ENCODE results near the gene AQP1. TPM values are rescaled to one million over a fixed set of nuclear protein-coding genes. Genes with fewer than 3 reads are reported as not detected.

The AQP1 gene
- total RNA-seq, 2 donors from 2014 or later, result 0.08 TPM; not detected in 1

- Mint-ChIP-seq H3K4me1 (no peaks in the 10 kb centered on the region), H3K27me3 (no peaks in the 10 kb centered on the region), H3K27ac (no peak overlapping the region), H3K9me3 (no peaks in the 10 kb centered on the region), H3K36me3 (ENCODE audit: low read depth) (no peaks in the 10 kb centered on the region), H3K4me3 (no peak overlapping the region)
- no peak for ATAC-seq (replicated peaks)
These were observed 34.5 kb upstream of the AQP1 start for GRCh38 chr7:30877015-30877769.

GRCh38 chr7:30877993-30878392, 33.7 kb upstream of the AQP1 start:
- Mint-ChIP-seq H3K4me1 (no peaks in the 10 kb centered on the region), H3K9me3 (no peaks in the 10 kb centered on the region), H3K27ac (no peak overlapping the region)

GRCh38 chr7:30879139-30880124, 32.2 kb upstream of the AQP1 start:
- no peak for ATAC-seq (replicated peaks)
- H3K36me3 Mint-ChIP-seq (ENCODE audit: low read depth), result no peaks in the 10 kb centered on the region
- no peak overlapping the region for H3K27ac Mint-ChIP-seq
- H3K4me1 Mint-ChIP-seq, result no peaks in the 10 kb centered on the region
- H3K27me3 Mint-ChIP-seq, result no peaks in the 10 kb centered on the region
- H3K9me3 Mint-ChIP-seq, result no peaks in the 10 kb centered on the region
- H3K4me3 Mint-ChIP-seq, result no peak overlapping the region

More at GRCh38 chr7:30877993-30878392, 33.7 kb upstream of the AQP1 start:
- H3K27me3 Mint-ChIP-seq, result no peaks in the 10 kb centered on the region
- no peak overlapping the region for H3K4me3 Mint-ChIP-seq
- no peaks in the 10 kb centered on the region for H3K36me3 Mint-ChIP-seq (ENCODE audit: low read depth)
- no peak for ATAC-seq (replicated peaks)

- ATAC-seq (replicated peaks), result no peak
- Mint-ChIP-seq H3K4me1 (no peaks in the 10 kb centered on the region), H3K9me3 (no peaks in the 10 kb centered on the region), H3K27ac (no peak overlapping the region), H3K36me3 (ENCODE audit: low read depth) (no peaks in the 10 kb centered on the region), H3K27me3 (no peaks in the 10 kb centered on the region), H3K4me3 (no peak overlapping the region)
These were observed 31.4 kb upstream of the AQP1 start for GRCh38 chr7:30880125-30880720.

- Mint-ChIP-seq H3K27ac (no peak overlapping the region), H3K4me1 (no peaks in the 10 kb centered on the region), H3K4me3 (no peak overlapping the region), H3K9me3 (no peaks in the 10 kb centered on the region), H3K36me3 (ENCODE audit: low read depth) (no peaks in the 10 kb centered on the region), H3K27me3 (no peaks in the 10 kb centered on the region)
- ATAC-seq (replicated peaks), result no peak
These were observed 30.7 kb upstream of the AQP1 start for GRCh38 chr7:30880941-30881340.

- no peak for ATAC-seq (replicated peaks)
- H3K4me1 Mint-ChIP-seq, result no peaks in the 10 kb centered on the region
- H3K27me3 Mint-ChIP-seq, result no peaks in the 10 kb centered on the region
- H3K4me3 Mint-ChIP-seq, result no peak overlapping the region
- H3K36me3 Mint-ChIP-seq (ENCODE audit: low read depth), result no peaks in the 10 kb centered on the region
- H3K27ac Mint-ChIP-seq, result no peak overlapping the region
- no peaks in the 10 kb centered on the region for H3K9me3 Mint-ChIP-seq
These were observed 30.2 kb upstream of the AQP1 start for GRCh38 chr7:30881448-30881847.

GRCh38 chr7:30884881-30885280, 26.8 kb upstream of the AQP1 start:
- H3K36me3 Mint-ChIP-seq (ENCODE audit: low read depth), result no peaks in the 10 kb centered on the region
- no peaks in the 10 kb centered on the region for H3K9me3 Mint-ChIP-seq
- no peak overlapping the region for H3K27ac Mint-ChIP-seq
- no peaks in the 10 kb centered on the region for H3K27me3 Mint-ChIP-seq
- no peak for ATAC-seq (replicated peaks)
- H3K4me1 Mint-ChIP-seq, result no peaks in the 10 kb centered on the region
- H3K4me3 Mint-ChIP-seq, result no peak overlapping the region

- H3K27ac Mint-ChIP-seq, result no peak overlapping the region
- H3K9me3 Mint-ChIP-seq, result peaks cover 7% of the 10 kb centered on the region
- no peaks in the 10 kb centered on the region for H3K4me1 Mint-ChIP-seq
- no peak overlapping the region for H3K4me3 Mint-ChIP-seq
- H3K36me3 Mint-ChIP-seq (ENCODE audit: low read depth), result no peaks in the 10 kb centered on the region
- ATAC-seq (replicated peaks), result no peak
- H3K27me3 Mint-ChIP-seq, result peaks cover 3% of the 10 kb centered on the region
These were observed 25.0 kb upstream of the AQP1 start for GRCh38 chr7:30886608-30887011.

- no peaks in the 10 kb centered on the region for H3K4me1 Mint-ChIP-seq
- H3K27me3 Mint-ChIP-seq, result peaks cover 3% of the 10 kb centered on the region
- peaks cover 7% of the 10 kb centered on the region for H3K9me3 Mint-ChIP-seq
- no peak for ATAC-seq (replicated peaks)
- no peak overlapping the region for H3K4me3 Mint-ChIP-seq
- H3K36me3 Mint-ChIP-seq (ENCODE audit: low read depth), result no peaks in the 10 kb centered on the region
- H3K27ac Mint-ChIP-seq, result no peak overlapping the region
These were observed 24.2 kb upstream of the AQP1 start for GRCh38 chr7:30887464-30887872.

GRCh38 chr7:30888747-30889146, 22.9 kb upstream of the AQP1 start:
- Mint-ChIP-seq H3K27me3 (peaks cover 3% of the 10 kb centered on the region), H3K9me3 (peaks cover 7% of the 10 kb centered on the region), H3K4me1 (no peaks in the 10 kb centered on the region), H3K36me3 (ENCODE audit: low read depth) (no peaks in the 10 kb centered on the region), H3K27ac (no peak overlapping the region), H3K4me3 (no peak overlapping the region)
- no peak for ATAC-seq (replicated peaks)

GRCh38 chr7:30890226-30890625, 21.4 kb upstream of the AQP1 start:
- Mint-ChIP-seq H3K4me3 (no peak overlapping the region), H3K36me3 (ENCODE audit: low read depth) (no peaks in the 10 kb centered on the region), H3K27ac (no peak overlapping the region), H3K27me3 (peaks cover 7% of the 10 kb centered on the region), H3K9me3 (peaks cover 7% of the 10 kb centered on the region), H3K4me1 (no peaks in the 10 kb centered on the region)
- ATAC-seq (replicated peaks), result no peak

GRCh38 chr7:30893357-30893756, 18.3 kb upstream of the AQP1 start:
- no peak overlapping the region for H3K4me3 Mint-ChIP-seq
- peaks cover 7% of the 10 kb centered on the region for H3K9me3 Mint-ChIP-seq
- no peak for ATAC-seq (replicated peaks)
- no peak overlapping the region for H3K27ac Mint-ChIP-seq
- H3K27me3 Mint-ChIP-seq, result peaks cover 15% of the 10 kb centered on the region
- H3K36me3 Mint-ChIP-seq (ENCODE audit: low read depth), result no peaks in the 10 kb centered on the region
- no peaks in the 10 kb centered on the region for H3K4me1 Mint-ChIP-seq

GRCh38 chr7:30894009-30894408, 17.6 kb upstream of the AQP1 start:
- Mint-ChIP-seq H3K27me3 (peaks cover 15% of the 10 kb centered on the region), H3K4me1 (no peaks in the 10 kb centered on the region), H3K27ac (no peak overlapping the region), H3K9me3 (peaks cover 7% of the 10 kb centered on the region), H3K4me3 (no peak overlapping the region), H3K36me3 (ENCODE audit: low read depth) (no peaks in the 10 kb centered on the region)
- ATAC-seq (replicated peaks), result no peak

- H3K36me3 Mint-ChIP-seq (ENCODE audit: low read depth), result no peaks in the 10 kb centered on the region
These were observed 16.6 kb upstream of the AQP1 start for GRCh38 chr7:30894866-30895605.

More at GRCh38 chr7:30894866-30895605, 16.6 kb upstream of the AQP1 start:
- Mint-ChIP-seq H3K9me3 (peaks cover 7% of the 10 kb centered on the region), H3K27ac (no peak overlapping the region), H3K4me3 (no peak overlapping the region), H3K27me3 (peaks cover 15% of the 10 kb centered on the region), H3K4me1 (no peaks in the 10 kb centered on the region)
- ATAC-seq (replicated peaks), result no peak

All from activated T-helper 17 cell treated with anti-CD3 and anti-CD28 coated beads, Interleukin-2, amount 50 U/mL, for 72 hours (primary cell).